NCI-H187 (cell line): Measurements from ENCODE around the gene PIAS1.
"Not testable (repeated sequence)": the region's sequence is repeated elsewhere in the genome, so short reads cannot be mapped to it uniquely, and the experiment has no call there.

Experiments used
- DNase-seq, 2 experiments: peaks; one replicate each; lab custom pipeline; 2025; lab: John Stamatoyannopoulos, UW

The PIAS1 gene

GRCh38 chr15:68053701-68054627 is at the start of gene PIAS1:
PIAS1 (plus strand) TSS chr15:68054315; CDS start chr15:68054327, 12 bp downstream.
- peak; percentile 83 to 92 for DNase-seq

GRCh38 chr15:68007642-68008041 is 46.5 kb upstream of the PIAS1 start:
- DNase-seq: not testable (repeated sequence)

- DNase-seq: no peak
These were observed 43.6 kb upstream of the PIAS1 start for GRCh38 chr15:68010361-68011153.

- no peak for DNase-seq
These were observed 41.2 kb upstream of the PIAS1 start for GRCh38 chr15:68012911-68013310.

GRCh38 chr15:68014219-68014618 is 39.9 kb upstream of the PIAS1 start:
- no peak for DNase-seq

- DNase-seq: no peak
These were observed 38.9 kb upstream of the PIAS1 start for GRCh38 chr15:68015244-68015643.

- DNase-seq: no peak
These were observed 36.9 kb upstream of the PIAS1 start for GRCh38 chr15:68017201-68017600.

- DNase-seq: no peak
These were observed 35.2 kb upstream of the PIAS1 start for GRCh38 chr15:68018797-68019444.

- no peak for DNase-seq
These were observed 34.1 kb upstream of the PIAS1 start for GRCh38 chr15:68019814-68020525.

- DNase-seq: no peak
These were observed 33.4 kb upstream of the PIAS1 start for GRCh38 chr15:68020685-68021084.

- DNase-seq: no peak
These were observed 32.1 kb upstream of the PIAS1 start for GRCh38 chr15:68022061-68022460.

GRCh38 chr15:68023307-68024101 is 30.6 kb upstream of the PIAS1 start:
- no peak for DNase-seq

- no peak for DNase-seq
These were observed 28.2 kb upstream of the PIAS1 start for GRCh38 chr15:68025835-68026424.

GRCh38 chr15:68027388-68027787 is 26.7 kb upstream of the PIAS1 start:
- DNase-seq: no peak

GRCh38 chr15:68028137-68028887 is 25.8 kb upstream of the PIAS1 start:
- DNase-seq: no peak

GRCh38 chr15:68028888-68029207 is 25.3 kb upstream of the PIAS1 start:
- DNase-seq: no peak

- DNase-seq: no peak
These were observed 24.2 kb upstream of the PIAS1 start for GRCh38 chr15:68029959-68030358.

- no peak for DNase-seq
These were observed 22.7 kb upstream of the PIAS1 start for GRCh38 chr15:68031404-68031803.

GRCh38 chr15:68032672-68033071 is 21.4 kb upstream of the PIAS1 start:
- DNase-seq: no peak

- no peak for DNase-seq
These were observed 20.0 kb upstream of the PIAS1 start for GRCh38 chr15:68034081-68034480.
